ENCODE data around the gene SLC35A3.

DNA sequence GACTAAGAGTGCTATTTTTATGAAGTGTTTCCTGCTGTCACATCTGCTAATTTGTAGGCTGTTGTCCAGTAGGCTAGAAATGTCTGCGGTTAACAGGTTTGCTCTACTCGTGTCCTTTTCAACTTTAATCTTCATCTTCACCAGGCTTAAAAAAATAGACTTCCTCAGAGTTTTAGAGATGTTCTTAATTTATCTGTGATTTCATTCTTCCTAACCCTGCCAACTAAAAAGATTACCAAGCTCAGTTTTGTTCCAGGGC, 96.1 kb downstream of the SLC35A3 start:
- TF ChIP-seq POLR2AphosphoS5 (IDR thresholded peaks at IDR 0.05) (no peak), POLR2A (IDR thresholded peaks at IDR 0.05) (no peak), CTCF (IDR thresholded peaks at IDR 0.05) (no peak), EP300 (IDR thresholded peaks at IDR 0.05) (no peak)

Data from gastroesophageal sphincter (tissue), 3 donors.